ENCODE data around the gene HUS1B.

DNA sequence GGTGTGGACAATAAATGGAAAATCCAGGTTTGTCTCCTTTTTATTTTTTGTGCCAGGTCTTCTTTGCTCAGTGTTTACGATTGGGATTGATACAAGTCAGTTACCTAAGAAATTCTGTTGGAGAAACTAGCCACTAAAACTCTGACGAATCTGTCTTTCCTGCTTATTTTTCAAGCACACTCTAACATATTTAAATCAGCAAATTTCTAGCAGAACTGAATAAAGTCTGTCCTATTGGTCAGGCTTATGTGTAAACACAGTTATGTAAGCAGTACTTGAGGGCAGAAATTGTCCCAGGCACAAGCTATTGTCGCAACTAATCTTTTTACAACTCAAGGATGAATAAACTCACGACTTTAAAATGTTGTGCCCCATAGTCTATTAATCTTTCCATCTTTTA is 48.1 kb upstream of the HUS1B start:
- TF ChIP-seq, protein P1, sequence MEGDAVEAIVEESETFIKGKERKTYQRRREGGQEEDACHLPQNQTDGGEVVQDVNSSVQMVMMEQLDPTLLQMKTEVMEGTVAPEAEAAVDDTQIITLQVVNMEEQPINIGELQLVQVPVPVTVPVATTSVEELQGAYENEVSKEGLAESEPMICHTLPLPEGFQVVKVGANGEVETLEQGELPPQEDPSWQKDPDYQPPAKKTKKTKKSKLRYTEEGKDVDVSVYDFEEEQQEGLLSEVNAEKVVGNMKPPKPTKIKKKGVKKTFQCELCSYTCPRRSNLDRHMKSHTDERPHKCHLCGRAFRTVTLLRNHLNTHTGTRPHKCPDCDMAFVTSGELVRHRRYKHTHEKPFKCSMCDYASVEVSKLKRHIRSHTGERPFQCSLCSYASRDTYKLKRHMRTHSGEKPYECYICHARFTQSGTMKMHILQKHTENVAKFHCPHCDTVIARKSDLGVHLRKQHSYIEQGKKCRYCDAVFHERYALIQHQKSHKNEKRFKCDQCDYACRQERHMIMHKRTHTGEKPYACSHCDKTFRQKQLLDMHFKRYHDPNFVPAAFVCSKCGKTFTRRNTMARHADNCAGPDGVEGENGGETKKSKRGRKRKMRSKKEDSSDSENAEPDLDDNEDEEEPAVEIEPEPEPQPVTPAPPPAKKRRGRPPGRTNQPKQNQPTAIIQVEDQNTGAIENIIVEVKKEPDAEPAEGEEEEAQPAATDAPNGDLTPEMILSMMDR (IDR thresholded peaks at IDR 0.05), result no peak
- TF ChIP-seq POLR2A (IDR thresholded peaks at IDR 0.05; ENCODE audit: low read depth), result no peak
- TF ChIP-seq EP300 (IDR thresholded peaks at IDR 0.05), result no peak

Data from esophagus muscularis mucosa (tissue), 4 donors.